Mucosa of stomach (tissue), 1 donor: ENCODE measurements around the gene TRMU.
A peak's percentile ranks its signal among the peaks of the same experiment; 100 is the strongest.

Experiments
- H3K27me3 ChIP-seq: one replicate; pipeline ENCODE4 v1.7.0; 2013; ENCODE audit warnings: mild to moderate bottlenecking, low read length; ENCODE audit not compliant: control insufficient read depth, insufficient read depth
- H3K36me3 ChIP-seq: one replicate; pipeline ENCODE4 v1.7.0; 2013; ENCODE audit warnings: low read length; ENCODE audit not compliant: control insufficient read depth, insufficient read depth
- H3K4me1 ChIP-seq: one replicate; pipeline ENCODE4 v1.7.0; 2013; ENCODE audit warnings: mild to moderate bottlenecking, low read length; ENCODE audit not compliant: control insufficient read depth, insufficient read depth
- H3K4me3 ChIP-seq: one replicate; pipeline ENCODE4 v1.7.0; 2013; ENCODE audit warnings: low read length
- H3K9ac ChIP-seq: one replicate; pipeline ENCODE4 v1.7.0; 2013; ENCODE audit warnings: mild to moderate bottlenecking, low read length, moderate library complexity
- H3K9me3 ChIP-seq: one replicate; pipeline ENCODE4 v1.7.0; 2013; ENCODE audit warnings: mild to moderate bottlenecking, low read length, moderate library complexity; ENCODE audit not compliant: control insufficient read depth
- donor health status: Pancreatic carcinoma.

The TRMU gene

DNA sequence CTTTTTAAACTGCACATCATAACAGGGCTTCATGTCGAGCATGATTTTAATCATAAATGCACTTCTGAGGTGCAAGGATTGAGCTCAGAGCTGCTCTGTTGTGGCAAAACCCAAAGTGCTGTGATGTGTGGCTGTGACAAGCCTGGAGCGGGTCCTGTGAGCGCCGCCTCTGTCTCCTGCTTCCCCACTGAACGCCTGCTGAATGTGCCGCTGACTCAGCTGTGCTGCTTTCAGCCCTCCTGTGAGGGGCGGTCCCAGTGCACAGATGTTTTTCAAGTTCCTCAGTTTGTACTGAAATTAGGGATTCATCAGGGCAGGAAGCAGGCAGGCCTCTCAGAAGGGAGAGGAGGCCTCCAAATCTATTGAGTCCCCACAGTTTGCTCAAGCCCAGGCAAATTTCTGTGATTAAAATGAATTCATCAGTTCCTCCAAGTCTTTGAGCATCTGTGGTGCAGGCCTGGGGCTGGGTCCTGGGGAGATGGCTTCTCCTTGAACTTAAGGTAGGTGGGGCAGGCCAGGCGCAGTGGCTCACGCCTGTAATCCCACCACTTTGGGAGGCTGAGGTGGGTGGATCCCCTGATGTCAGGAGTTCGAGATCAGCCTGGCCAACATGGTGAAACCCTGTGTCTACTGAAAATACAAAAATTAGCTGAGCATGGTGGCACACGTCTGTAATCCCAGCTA is 41.8 kb upstream of the TRMU start:
- no peak overlapping the region for H3K4me3 ChIP-seq
- no peaks in the 10 kb centered on the region for H3K36me3 ChIP-seq
- peaks cover 18% of the 10 kb centered on the region for H3K4me1 ChIP-seq
- no peaks in the 10 kb centered on the region for H3K9me3 ChIP-seq
- no peak overlapping the region for H3K9ac ChIP-seq
- no peaks in the 10 kb centered on the region for H3K27me3 ChIP-seq

DNA sequence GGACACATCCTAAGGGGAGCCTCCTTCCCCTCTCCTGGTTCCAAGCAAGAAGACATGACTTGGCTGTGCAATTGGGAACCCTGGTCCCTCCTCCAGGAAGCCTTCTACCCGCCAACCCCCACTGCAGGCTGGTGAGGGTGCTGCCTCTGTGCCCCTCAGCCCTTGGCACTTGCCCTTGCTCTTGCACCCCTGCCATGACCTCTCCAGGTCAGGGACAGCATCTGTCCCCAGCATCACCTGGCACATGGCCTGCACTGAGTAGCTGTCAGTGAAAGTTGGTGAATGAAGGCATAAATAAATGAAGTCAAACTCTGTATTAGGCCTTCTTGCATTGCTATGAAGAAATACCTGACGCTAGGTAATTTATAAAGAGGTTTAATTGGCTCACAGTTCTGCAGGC is 40.7 kb upstream of the TRMU start:
- H3K4me3 ChIP-seq, result no peak overlapping the region
- no peaks in the 10 kb centered on the region for H3K9me3 ChIP-seq
- H3K9ac ChIP-seq, result no peak overlapping the region
- H3K4me1 ChIP-seq, result peaks cover 18% of the 10 kb centered on the region
- H3K36me3 ChIP-seq, result no peaks in the 10 kb centered on the region
- H3K27me3 ChIP-seq, result no peaks in the 10 kb centered on the region

DNA sequence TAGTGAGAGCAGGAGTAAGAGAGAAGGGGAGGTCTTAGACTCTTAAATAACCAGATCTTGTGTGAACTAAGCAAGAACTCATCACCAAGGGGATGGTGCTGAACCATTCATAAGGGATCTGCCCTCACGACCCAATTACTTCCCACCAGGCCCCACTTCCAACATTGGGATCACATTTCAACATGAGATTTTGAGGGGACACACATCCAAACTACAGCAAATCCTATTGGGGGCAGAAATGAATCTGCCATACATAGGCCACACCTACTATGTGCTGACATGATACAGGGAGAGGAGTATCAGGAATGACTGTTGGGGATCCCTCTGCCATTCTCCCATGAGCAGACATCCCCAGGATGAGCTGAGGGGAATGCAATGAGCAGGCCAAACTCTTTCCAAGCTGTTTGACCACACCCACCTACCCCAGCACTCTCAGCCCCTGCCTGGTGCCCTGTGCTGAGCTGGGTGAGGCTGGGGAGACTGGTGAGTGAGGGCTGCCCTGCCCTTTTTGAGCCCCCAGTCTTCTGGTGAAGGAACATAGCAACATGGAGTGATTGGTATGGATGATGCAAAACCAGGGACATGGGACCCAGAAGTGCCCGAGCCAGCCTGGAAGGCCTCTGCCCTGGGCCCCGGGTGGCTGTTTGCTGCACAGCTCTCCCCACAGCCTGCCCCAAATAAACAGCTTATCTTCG is 40.1 kb upstream of the TRMU start:
- H3K9me3 ChIP-seq, result no peaks in the 10 kb centered on the region
- H3K4me1 ChIP-seq, result peaks cover 18% of the 10 kb centered on the region
- H3K4me3 ChIP-seq, result no peak overlapping the region
- peak overlapping the region; percentile 76 for H3K9ac ChIP-seq
- H3K36me3 ChIP-seq, result no peaks in the 10 kb centered on the region
- no peaks in the 10 kb centered on the region for H3K27me3 ChIP-seq

DNA sequence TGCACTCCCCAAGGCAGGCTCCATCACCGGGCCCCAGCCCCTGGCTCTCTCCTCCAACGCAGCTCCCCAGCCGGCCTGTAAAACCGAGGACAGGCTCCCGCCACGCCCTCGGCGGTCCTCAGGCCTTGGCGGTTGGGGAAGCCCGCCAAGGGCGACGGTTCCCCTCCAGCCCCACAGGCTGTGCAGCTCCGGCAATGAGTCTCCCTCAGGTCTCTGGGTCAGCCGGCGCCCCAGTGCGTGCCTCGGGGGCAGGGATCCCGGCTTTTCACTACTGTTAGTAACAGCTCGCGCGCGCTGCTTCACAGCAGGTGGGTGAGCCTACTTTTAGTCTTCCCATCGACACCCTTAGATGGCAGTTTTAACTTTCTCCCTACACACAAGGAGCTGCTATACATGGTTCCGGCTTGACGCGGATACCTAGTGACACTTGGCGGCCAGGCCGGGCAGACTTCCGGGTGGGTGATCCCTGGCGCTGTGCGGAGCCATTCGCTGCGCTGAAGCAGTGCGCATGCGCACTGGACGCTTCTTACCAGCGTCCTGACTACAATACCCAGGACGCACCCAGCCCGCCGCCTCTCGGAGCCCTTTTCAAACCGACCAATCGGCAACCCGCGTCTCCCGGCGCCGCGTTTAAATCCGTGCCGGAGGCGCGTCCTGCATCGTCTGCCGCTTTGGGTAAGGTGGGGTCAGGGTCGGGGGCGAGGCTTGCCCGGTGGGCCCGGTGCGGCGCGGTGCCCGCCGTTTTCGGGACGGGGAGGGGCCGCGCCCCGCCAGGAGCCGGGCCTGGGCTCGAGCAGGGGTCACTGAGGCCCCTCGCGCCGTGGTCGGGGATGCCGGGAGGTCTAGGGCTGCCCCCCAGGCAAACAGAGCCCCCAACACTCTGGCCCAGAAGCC is 39.0 kb upstream of the TRMU start, which contains the start of gene GTSE1:
Gene GTSE1 (plus strand): TSS at position 614 of the 894 bp plus-strand sequence. CDS start 531 bp downstream, outside the sequence.
- Histone ChIP-seq H3K27me3 (no peaks in the 10 kb centered on the region), H3K9me3 (no peaks in the 10 kb centered on the region), H3K36me3 (no peaks in the 10 kb centered on the region), H3K9ac (peak within 1 kb of the TSS; percentile 76), H3K4me3 (peak within 1 kb of the TSS; percentile 54), H3K4me1 (peaks cover 18% of the 10 kb centered on the region)

DNA sequence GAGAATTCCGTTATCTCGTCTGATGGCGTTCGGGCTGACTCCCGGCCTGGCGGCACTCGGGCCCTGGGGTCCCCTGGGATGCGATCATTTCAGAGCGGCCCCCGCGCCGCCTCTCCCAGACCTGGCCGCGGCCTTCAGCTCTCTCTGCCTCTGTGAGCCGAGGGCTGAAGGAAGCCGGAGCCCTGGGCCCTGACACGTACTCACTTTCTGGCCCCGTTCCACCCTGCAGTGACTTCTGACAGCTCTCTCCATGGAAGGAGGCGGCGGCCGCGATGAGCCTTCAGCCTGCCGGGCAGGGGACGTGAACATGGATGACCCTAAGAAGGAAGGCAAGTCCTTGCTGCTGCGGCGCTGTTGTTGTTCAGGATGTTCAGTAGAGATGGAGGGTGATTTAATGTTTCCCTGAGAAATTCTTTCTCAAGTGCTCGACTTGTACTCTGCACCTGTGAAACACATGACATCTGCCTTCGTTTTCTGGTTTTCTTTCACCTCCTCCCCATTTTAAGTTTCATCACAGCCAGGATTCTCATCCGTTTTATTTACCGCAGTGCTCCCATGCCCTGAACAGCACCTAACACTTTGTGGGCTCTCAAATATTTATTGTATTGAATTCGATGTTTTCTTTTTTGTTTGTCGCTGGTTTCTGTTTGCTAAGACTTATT is 38.2 kb upstream of the TRMU start:
- Histone ChIP-seq H3K4me3 (peak overlapping the region; percentile 54), H3K4me1 (peaks cover 18% of the 10 kb centered on the region), H3K9me3 (no peaks in the 10 kb centered on the region), H3K36me3 (no peaks in the 10 kb centered on the region), H3K27me3 (no peaks in the 10 kb centered on the region), H3K9ac (peak overlapping the region; percentile 34)

DNA sequence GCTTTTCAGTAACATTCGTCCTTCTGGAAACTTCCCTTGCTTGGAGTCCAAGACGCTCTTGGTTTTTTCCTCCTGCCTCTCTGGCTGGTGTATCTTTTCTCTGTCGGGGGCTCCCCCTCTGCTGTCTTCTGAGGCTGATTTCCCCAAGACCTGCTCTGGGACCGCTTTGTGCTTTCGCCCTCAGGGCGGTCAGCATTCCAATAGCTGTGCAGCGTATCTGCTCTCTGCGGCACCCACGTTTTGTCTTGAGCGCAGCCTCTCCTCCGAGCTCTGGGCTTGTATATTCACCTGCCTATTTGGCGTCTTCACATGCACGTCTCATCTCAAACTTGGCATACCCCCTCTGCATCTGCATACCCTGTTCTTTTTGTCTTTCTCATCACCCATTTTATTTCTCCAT is 36.4 kb upstream of the TRMU start:
- no peak overlapping the region for H3K4me3 ChIP-seq
- H3K9me3 ChIP-seq, result no peaks in the 10 kb centered on the region
- no peaks in the 10 kb centered on the region for H3K36me3 ChIP-seq
- H3K4me1 ChIP-seq, result peaks cover 18% of the 10 kb centered on the region
- no peak overlapping the region for H3K9ac ChIP-seq
- H3K27me3 ChIP-seq, result no peaks in the 10 kb centered on the region

DNA sequence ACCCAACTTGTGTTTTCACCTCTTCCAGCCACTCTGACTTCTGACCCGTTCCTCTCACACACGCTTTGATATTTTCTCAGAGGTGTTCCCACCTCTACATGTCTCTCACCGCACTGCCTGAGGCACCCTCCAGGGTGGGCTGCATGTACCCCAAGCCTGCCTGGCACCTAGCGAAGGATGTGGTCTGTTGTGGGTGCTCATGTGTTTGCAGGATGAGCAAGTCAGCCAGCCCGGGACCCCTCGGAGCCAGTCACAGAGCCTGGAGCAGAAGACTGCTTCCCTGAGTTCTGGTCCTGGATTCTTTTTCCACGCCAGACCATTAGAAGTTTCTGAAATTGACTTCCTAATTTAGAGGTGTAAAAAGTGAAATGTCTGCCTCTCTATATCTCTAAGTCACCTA is 35.0 kb upstream of the TRMU start:
- Histone ChIP-seq H3K4me3 (no peak overlapping the region), H3K4me1 (peaks cover 17% of the 10 kb centered on the region), H3K27me3 (no peaks in the 10 kb centered on the region), H3K9ac (no peak overlapping the region), H3K36me3 (no peaks in the 10 kb centered on the region), H3K9me3 (no peaks in the 10 kb centered on the region)

DNA sequence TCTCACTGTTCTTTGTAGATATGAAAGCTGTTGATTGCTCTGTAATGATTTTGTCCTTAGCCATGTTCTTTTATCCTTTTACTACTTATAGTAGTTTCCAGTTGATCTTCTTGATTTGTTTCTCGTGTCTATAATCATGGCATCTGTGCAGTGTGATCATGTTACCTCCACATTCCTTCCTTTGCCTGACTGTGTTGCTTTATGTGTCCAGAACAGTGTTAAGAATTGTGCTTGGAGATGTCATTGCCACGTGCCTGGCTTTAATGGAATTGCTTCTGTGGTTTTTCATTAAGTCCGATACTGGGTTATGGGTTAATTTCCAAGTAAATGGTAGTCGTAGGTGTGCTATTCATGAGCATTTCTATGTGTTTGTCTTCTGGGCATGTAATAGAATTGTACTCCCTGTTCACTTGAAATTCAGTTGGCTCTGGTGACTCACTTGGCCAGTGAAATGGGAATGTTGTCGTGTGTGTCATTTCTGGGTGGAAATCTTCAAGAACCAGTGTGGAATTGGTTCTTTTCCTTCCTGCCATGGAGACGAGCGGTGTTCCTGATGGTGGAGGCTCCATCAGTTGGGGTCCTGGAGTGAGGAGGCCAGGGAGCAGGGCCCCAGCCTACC is 32.1 kb upstream of the TRMU start:
- Histone ChIP-seq H3K9ac (no peak overlapping the region), H3K27me3 (no peaks in the 10 kb centered on the region), H3K4me3 (no peak overlapping the region), H3K9me3 (no peaks in the 10 kb centered on the region), H3K36me3 (no peaks in the 10 kb centered on the region), H3K4me1 (no peaks in the 10 kb centered on the region)

DNA sequence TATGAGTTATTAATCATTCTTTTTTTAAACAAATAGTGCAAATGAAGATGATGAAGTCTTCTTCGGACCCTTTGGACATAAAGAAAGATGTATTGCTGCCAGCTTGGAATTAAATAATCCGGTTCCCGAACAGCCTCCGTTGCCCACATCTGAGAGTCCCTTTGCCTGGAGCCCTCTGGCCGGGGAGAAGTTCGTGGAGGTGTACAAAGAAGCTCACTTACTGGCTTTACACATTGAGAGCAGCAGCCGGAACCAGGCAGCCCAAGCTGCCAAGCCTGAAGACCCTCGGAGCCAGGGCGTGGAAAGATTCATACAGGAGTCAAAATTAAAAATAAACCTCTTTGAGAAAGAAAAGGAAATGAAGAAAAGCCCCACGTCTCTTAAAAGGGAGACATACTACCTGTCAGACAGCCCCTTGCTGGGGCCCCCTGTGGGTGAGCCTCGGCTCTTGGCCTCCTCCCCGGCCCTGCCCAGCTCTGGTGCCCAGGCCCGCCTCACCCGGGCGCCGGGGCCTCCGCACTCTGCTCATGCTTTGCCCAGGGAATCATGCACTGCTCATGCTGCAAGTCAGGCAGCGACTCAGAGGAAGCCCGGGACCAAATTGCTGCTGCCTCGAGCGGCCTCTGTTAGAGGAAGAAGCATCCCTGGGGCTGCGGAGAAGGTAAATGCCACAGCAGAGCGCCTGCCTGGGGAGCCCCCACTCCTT is 27.1 kb upstream of the TRMU start:
- H3K36me3 ChIP-seq, result no peaks in the 10 kb centered on the region
- no peaks in the 10 kb centered on the region for H3K9me3 ChIP-seq
- no peaks in the 10 kb centered on the region for H3K27me3 ChIP-seq
- no peak overlapping the region for H3K4me3 ChIP-seq
- H3K9ac ChIP-seq, result no peak overlapping the region
- H3K4me1 ChIP-seq, result no peaks in the 10 kb centered on the region

DNA sequence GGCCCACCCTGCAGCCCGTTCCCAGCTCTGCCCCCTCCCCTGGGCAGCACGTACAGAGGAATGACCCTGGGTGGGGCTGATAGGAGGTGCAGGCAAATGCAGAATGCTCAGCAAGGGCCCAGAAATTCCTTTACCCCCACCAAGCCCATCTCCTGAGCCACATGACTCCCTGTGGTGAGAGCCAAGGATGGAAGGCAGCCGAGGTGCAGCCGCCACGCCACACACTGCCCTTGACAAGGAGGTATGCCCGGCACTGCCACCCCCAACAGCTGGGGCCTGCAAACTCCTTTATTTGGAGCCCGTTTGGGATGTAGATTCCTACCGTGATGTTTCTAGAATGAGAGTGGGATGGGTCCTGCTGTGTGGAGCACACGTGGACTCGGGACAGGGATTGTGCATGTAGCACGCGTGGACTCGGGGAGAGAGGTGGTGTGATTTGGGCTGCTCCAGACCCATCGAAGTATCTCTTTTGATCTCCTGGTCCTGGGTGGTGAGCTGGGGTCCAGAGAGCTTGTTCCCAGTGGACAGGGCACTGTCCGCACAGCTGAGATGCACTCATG is 25.9 kb upstream of the TRMU start:
- H3K27me3 ChIP-seq, result no peaks in the 10 kb centered on the region
- H3K9me3 ChIP-seq, result no peaks in the 10 kb centered on the region
- no peaks in the 10 kb centered on the region for H3K4me1 ChIP-seq
- no peak overlapping the region for H3K4me3 ChIP-seq
- no peaks in the 10 kb centered on the region for H3K36me3 ChIP-seq
- H3K9ac ChIP-seq, result no peak overlapping the region

DNA sequence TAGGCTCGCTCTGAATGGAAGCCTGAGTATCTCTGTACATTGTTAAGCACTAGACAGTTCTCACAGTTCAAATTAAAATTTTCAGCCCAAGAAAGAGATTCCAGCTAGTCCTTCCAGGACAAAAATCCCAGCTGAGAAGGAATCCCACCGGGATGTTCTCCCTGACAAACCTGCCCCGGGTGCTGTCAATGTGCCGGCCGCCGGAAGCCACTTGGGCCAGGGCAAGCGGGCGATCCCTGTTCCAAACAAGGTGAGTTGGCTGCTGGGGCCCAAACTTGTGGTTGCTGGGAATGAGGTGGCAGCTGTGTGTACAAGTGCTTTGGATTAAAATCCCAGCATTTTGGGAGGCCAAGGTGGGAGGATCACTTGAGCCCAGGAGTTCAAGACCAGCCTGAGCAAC is 23.5 kb upstream of the TRMU start:
- Histone ChIP-seq H3K9ac (no peak overlapping the region), H3K4me1 (no peaks in the 10 kb centered on the region), H3K9me3 (no peaks in the 10 kb centered on the region), H3K4me3 (no peak overlapping the region), H3K36me3 (no peaks in the 10 kb centered on the region), H3K27me3 (no peaks in the 10 kb centered on the region)
